GM12891 (cell line): ENCODE data around the gene SLC1A2.

Source experiments
- POLR2A ChIP-seq: IDR thresholded peaks from 2 replicates; pipeline ENCODE4 v1.6.1; 2011; ENCODE audit warnings: low read depth, low read length, control low read depth
- SPI1 ChIP-seq: IDR thresholded peaks from 2 replicates; pipeline ENCODE4 v1.6.1; 2011; ENCODE audit warnings: low read depth, low read length, control low read depth

GRCh38 chr11:35414311-35414710 lies 5.0 kb downstream of the SLC1A2 start:
- TF ChIP-seq SPI1 = no peak
- TF ChIP-seq POLR2A = no peak
